Endometrial microvascular endothelial cells (primary cell): ENCODE data around the gene PICALM. TPM values are rescaled to one million over a fixed set of nuclear protein-coding genes. Genes with fewer than 3 reads are reported as not detected.
"Not testable (repeated sequence)": the region's sequence is repeated elsewhere in the genome, so short reads cannot be mapped to it uniquely, and the experiment has no call there.

Source experiments
- in situ Hi-C: cut with HindIII; loops from 2 replicates; pipeline ENCODE4 v1.10.0; 2017; ENCODE audit warnings: low sequenced_read_pairs, low pct_unique_long_range_greater_than_20kb; ENCODE audit errors: inconsistent ontology term
- total RNA-seq: library from RNA; depleted of rRNA; stranded (reverse); fragments of >200 nt; gene quantifications from one replicate; pipeline ENCODE4 v1.2.3, GENCODE V29; 2015; ENCODE audit errors: inconsistent ontology term

The PICALM gene
- total RNA-seq, 1 donor from 2014 or later: 212 TPM

DNA sequence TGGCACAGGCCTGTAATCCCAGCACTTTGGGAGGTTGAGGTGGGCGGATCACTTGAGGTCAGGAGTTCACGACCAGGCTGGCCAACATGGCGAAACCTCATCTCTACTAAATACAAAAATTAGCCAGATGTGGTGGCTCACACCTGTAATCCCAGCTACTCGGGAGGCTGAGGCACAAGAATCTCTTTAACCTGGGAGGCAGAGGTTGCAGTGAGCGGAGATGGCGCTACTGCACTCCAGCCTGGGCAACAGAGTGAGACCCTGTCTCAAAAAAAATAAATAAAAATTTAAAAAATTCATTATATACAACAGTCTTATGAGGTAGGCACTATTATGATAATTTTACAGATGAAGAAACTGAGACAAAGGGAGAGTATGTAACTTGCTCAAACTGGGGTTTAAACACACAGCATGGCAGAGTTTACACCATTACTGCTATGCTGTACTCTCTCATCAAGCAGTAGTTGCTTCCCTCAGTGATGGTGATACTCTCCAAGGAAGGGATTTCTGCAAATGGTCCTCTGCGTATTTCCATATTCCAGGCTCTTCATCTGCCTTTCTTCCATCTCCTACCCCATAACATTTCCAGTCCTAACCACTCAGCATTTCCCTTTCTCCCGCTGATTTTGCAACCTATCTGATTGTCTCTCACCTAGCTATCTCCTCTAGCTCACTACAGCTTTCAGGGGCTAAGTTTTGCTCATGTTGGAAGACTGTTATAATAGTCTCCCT, 118.4 kb downstream of the PICALM start:
- in situ Hi-C loops: no loop called here

- in situ Hi-C loops: no loop called here
Measured at GRCh38 chr11:85949798-85950197, 119.1 kb downstream of the PICALM start.

DNA sequence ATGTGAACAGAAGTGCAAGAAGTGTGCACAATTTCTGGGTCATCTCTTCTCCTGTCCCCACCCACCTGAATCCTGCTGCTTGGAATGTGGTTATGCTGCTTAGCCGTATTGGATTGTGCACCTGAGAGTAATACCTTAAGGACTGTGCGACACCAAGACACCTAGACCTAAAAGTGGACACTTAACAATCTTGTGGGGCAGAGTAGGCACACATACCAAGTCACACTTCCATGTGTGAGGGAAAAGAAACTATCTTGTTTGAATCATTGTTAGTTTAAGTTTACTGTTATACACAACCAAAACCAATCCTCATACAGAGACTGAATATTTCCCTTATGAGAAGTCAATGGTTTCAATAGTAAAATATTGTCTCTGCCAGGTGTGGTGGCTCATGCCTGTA, 120.0 kb downstream of the PICALM start:
- in situ Hi-C loops: no loop called here

- in situ Hi-C loops: no loop called here
Measured at GRCh38 chr11:85947431-85948272, 121.2 kb downstream of the PICALM start.

DNA sequence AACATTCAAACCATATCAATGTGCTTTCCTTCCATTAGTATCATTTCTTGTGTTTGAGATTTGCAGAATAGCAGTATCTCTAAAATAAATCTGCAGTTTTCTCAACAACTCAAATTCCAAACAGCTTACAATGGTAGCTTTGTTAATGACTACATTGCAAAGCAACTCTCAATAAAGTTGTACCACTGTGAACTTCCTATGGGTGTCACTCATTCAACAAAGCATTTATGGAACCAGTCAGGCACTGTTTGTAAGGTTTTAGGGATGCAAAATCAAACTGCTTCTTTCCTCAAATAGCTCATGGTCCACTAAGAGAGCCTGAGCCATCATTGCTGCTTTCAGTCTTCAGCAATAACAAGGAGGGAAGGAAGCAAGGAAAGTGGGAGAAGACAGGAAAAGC, 122.7 kb downstream of the PICALM start:
- in situ Hi-C loops: no loop called here

DNA sequence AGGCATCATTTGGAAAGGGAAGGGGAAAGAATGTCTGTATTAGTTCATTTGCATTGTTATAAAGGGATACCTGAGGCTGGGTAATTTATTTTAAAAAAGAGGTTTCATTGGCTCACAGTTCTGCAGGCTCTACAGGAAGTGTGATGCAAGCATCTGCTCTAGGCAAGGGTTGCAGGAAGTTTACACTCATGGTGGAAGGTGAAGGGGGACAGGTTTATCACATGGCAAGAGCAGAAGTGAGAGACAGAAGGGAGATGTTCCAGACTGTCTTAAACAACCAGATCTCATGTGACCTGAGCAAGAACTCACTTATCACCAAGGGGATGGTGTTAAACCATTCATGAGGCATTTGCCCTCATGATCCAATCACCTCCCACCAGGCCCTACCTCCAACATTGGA, 123.1 kb downstream of the PICALM start:
- in situ Hi-C loops: no loop called here

GRCh38 chr11:85945296-85945695, 123.6 kb downstream of the PICALM start:
- in situ Hi-C loops: no loop called here

GRCh38 chr11:85941380-85941973, 127.4 kb downstream of the PICALM start:
- in situ Hi-C loops: no loop called here

- in situ Hi-C loops: no loop called here
Measured at GRCh38 chr11:85939099-85940015, 129.5 kb downstream of the PICALM start.

DNA sequence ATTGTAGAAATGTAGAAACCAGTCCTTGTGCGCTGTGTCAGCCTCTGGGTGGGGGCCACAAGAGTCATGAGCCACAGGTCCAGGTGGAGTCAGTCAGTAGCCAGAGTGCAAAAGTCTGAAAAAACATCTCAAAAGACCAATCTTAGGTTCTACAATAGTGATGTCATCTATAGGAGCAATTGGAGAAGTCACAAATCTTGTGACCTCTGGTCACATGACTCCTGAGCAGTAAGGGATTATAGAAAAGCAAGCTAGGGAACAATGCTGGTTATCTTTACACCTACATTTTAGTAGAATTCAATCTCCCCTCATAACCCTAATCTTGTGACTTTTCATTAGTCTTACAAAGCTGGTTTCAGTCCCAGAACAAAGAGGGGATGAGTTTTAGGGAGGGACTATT, 131.0 kb downstream of the PICALM start:
- in situ Hi-C loops: no loop called here

- in situ Hi-C loops: no loop called here
Measured at GRCh38 chr11:85935751-85936150, 133.1 kb downstream of the PICALM start.

- in situ Hi-C loops: no loop called here
Measured at GRCh38 chr11:85934596-85935169, 134.2 kb downstream of the PICALM start.

DNA sequence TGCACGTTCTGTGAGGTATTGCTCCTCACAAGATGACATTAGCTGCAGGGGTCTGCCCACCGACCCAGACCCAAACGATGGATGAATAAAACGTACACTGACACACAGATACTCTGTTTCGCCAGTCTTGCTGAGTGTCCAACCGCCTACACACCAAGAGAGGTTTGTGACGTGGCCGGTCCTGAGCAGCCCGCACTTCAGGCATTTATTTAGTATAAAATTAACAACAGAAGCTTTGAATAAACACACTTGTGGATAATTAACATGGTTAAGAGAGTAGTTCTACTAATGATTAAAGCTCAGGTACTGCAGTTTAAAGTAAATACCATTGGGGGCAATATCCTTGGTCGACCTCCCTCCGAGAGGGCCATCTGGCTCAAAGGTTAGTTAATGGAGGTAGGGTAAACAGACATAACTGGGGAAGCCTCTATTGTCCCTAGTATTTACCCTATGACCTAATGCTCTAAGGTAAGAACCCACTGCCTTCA, 138.0 kb downstream of the PICALM start:
- in situ Hi-C loops: no loop called here

GRCh38 chr11:85926653-85927214, 142.2 kb downstream of the PICALM start:
- in situ Hi-C loops: not testable (repeated sequence)

GRCh38 chr11:85923455-85923854, 145.4 kb downstream of the PICALM start:
- in situ Hi-C loops: no loop called here

- in situ Hi-C loops: no loop called here
Measured at GRCh38 chr11:85922367-85922766, 146.5 kb downstream of the PICALM start.

- in situ Hi-C loops: no loop called here
Measured at GRCh38 chr11:85918910-85919794, 149.7 kb downstream of the PICALM start.
